Fibroblast of mammary gland (primary cell): ENCODE results near the gene IRF2BP2.
A peak's percentile ranks its signal among the peaks of the same experiment; 100 is the strongest.

Experiments used
- DNase-seq: peaks from one replicate; pipeline ENCODE4 v3.0.0-alpha.2; 2010; ENCODE audit warnings: low read depth
- H3K4me3 ChIP-seq: 2 replicates; pipeline ENCODE4 v1.5.1; 2011; ENCODE audit warnings: low read depth, mild to moderate bottlenecking, low read length, moderate library complexity; ENCODE audit not compliant: control insufficient read depth
- CTCF ChIP-seq: conservative IDR thresholded peaks from 2 replicates; pipeline ENCODE4 v1.5.1; 2011; ENCODE audit warnings: low read depth, low read length, inconsistent platforms; ENCODE audit not compliant: control insufficient read depth, insufficient read depth

Gene IRF2BP2

DNA sequence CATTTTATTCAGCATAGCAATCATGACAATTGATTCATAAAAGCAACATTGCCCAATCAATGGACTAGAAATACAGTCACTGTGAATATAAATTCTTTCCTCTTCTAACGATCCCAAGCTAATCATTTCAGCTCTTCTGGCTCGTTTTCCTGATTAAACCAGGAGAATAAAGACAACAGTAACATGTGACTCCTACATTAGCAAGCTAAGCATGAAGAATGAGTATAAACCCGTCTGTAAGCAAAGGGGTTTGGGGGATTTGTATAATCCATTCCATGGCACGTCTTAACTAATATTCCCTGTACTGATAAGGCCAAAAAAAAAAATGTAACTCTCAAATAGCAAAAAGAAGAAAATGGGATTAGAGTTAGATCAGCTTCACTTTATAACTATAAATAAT lies 21.6 kb downstream of the IRF2BP2 start:
- DNase-seq = no peak
- no peak overlapping the region for H3K4me3 ChIP-seq
- TF ChIP-seq CTCF = no peak

GRCh38 chr1:234586892-234587485 lies 23.0 kb downstream of the IRF2BP2 start:
- no peak overlapping the region for H3K4me3 ChIP-seq
- DNase-seq = no peak
- no peak for TF ChIP-seq CTCF

DNA sequence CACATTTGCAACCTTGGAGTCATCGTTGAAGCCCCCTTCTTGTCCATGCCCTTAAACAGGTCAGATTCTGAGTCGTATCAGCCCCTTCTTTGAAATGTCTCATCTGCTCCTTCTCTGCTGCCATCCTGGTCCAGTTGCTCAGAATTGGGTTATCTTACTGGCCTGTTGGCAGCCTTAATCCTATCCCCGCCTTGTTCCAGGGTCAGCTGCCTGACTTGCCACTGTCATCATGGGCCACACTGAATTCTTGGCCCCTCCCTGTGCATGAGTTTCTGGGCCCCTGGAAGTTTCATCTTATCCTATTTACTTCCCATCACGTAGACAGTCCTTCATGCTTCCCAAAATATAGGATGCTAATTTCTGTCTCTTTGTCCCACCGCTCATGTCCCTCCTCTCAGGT lies 23.7 kb downstream of the IRF2BP2 start:
- no peak for TF ChIP-seq CTCF
- no peak for DNase-seq
- H3K4me3 ChIP-seq = no peak overlapping the region

DNA sequence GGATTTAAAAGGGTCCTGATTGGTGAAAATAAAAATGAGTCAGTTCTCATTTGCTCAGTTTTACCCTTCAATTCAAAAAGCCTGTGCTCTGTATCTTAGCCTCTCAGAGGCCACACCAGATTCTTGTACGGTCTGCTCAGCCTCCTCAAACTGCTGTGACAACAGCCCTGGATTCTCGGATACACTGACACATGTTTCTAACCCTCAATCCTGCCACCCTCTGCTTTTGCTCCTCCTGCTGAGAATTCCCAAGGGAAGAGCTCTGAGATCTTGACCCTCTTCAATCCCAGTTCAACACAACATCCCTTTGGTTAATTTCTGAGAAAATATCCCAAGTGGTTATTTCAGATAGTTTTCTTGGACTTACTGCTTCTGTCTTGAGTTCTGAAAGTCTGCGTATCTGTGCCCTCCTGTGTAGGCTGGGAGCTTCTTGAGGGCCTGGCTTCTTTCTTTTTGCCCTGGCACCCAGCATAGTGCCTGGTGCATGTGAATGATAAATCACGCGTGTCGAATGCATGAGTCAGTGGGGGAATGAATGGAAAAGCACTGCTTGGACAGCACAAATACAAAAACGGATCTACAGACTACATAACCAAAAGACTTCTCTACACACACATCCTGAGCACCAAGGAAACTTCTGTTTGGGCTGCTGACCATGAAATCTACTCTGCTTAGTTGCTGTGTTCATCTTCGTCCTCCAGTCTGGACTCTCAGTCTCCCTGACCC lies 24.5 kb downstream of the IRF2BP2 start:
- peak; percentile 78 for DNase-seq
- TF ChIP-seq CTCF = no peak

GRCh38 chr1:234584926-234585325 lies 25.1 kb downstream of the IRF2BP2 start:
- H3K4me3 ChIP-seq = no peak overlapping the region
- no peak for DNase-seq
- no peak for TF ChIP-seq CTCF

More for the DNA sequence above, 24.5 kb downstream of the IRF2BP2 start:
- H3K4me3 ChIP-seq = no peak overlapping the region

DNA sequence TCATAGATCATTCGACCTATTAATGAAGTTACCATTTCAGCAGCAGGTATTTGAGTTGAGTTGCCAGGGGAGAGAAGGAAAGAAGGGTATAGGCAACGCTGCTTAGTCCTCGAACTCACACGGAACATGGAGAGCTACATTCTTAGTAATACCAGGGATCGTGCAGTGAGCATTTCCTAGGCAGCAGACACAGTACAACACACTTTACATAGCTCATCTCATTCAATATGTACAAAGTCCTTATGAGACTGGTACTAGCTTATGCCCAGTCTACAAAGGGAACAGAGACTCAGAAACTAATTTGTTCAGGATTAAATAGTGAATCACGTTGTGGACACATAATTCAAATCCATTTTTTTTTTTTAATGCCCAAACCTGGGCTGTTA lies 25.6 kb downstream of the IRF2BP2 start:
- no peak for DNase-seq
- TF ChIP-seq CTCF = no peak
- no peak overlapping the region for H3K4me3 ChIP-seq
